ENCODE measurements around the gene CABP1. TPM values are rescaled to one million over a fixed set of nuclear protein-coding genes. Genes with fewer than 3 reads are reported as not detected.

The CABP1 gene
- total and polyA plus RNA-seq, 9 of the 15 experiments (the other 6 are each of a cell fraction or from before 2014, with no cell fraction given) = not detected

DNA sequence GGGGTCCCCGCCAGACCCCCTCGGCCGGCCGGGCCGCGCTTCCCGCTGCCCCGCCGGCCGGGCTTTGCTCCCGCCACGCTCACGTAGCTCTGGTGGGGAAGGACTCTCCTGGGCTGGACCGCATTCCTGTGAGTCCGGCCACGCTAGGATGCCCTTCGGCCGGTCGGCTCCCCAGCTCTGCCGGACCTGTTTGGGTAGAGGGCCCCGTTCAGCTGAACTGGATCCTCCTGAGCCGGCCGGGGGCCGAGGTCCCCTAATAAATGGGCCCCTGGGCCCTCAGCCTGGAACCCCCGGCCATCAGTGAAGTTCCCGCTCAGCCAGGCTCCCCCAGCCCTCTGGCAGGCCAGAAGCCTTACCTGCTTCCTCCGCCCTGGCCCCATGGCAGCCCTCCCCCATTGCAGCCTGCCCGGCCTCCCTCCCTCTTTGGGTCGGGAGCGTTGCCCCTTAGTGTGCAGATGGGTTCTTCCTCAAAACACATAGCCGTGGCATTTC is 70.4 kb downstream of the CABP1 start (continued):
- TF ChIP-seq, protein P1, sequence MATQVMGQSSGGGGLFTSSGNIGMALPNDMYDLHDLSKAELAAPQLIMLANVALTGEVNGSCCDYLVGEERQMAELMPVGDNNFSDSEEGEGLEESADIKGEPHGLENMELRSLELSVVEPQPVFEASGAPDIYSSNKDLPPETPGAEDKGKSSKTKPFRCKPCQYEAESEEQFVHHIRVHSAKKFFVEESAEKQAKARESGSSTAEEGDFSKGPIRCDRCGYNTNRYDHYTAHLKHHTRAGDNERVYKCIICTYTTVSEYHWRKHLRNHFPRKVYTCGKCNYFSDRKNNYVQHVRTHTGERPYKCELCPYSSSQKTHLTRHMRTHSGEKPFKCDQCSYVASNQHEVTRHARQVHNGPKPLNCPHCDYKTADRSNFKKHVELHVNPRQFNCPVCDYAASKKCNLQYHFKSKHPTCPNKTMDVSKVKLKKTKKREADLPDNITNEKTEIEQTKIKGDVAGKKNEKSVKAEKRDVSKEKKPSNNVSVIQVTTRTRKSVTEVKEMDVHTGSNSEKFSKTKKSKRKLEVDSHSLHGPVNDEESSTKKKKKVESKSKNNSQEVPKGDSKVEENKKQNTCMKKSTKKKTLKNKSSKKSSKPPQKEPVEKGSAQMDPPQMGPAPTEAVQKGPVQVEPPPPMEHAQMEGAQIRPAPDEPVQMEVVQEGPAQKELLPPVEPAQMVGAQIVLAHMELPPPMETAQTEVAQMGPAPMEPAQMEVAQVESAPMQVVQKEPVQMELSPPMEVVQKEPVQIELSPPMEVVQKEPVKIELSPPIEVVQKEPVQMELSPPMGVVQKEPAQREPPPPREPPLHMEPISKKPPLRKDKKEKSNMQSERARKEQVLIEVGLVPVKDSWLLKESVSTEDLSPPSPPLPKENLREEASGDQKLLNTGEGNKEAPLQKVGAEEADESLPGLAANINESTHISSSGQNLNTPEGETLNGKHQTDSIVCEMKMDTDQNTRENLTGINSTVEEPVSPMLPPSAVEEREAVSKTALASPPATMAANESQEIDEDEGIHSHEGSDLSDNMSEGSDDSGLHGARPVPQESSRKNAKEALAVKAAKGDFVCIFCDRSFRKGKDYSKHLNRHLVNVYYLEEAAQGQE (IDR thresholded peaks at IDR 0.05; ENCODE audit: borderline replicate concordance) = no peak
- TF ChIP-seq, protein P1 (CRISPR knock-in tag; IDR thresholded peaks at IDR 0.05; ENCODE audit: low read depth) = no peak
- TF ChIP-seq ZNF444 (CRISPR knock-in tag; IDR thresholded peaks at IDR 0.05) = peak; percentile 72; the same call in 1 of the 2 replicates
- no peak for TF ChIP-seq EGR1 (conservative IDR thresholded peaks at IDR 0.05)
- TF ChIP-seq FOXA1 (IDR thresholded peaks at IDR 0.05; ENCODE audit: borderline replicate concordance) = no peak
- TF ChIP-seq HMGN3 (IDR thresholded peaks at IDR 0.05; ENCODE audit: borderline replicate concordance, extremely low read depth, insufficient read length, low read depth, low read length) = peak; percentile 21
- TF ChIP-seq ZNF766 (CRISPR knock-in tag; conservative IDR thresholded peaks at IDR 0.05) = no peak
- no peak for TF ChIP-seq MEF2A (IDR thresholded peaks at IDR 0.05; ENCODE audit: control insufficient read depth, low read depth, low read length)
- no peak for TF ChIP-seq MAFF (IDR thresholded peaks at IDR 0.05; ENCODE audit: low read length)
- TF ChIP-seq, protein P2, sequence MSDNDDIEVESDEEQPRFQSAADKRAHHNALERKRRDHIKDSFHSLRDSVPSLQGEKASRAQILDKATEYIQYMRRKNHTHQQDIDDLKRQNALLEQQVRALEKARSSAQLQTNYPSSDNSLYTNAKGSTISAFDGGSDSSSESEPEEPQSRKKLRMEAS (CRISPR knock-in tag; IDR thresholded peaks at IDR 0.05) = 0 out of 2 replicates have a peak, but pooled peaks have one; percentile 7
- TF ChIP-seq U2AF2 (optimal IDR thresholded peaks at IDR 0.05; ENCODE audit: low read depth, low read length) = no peak
- 0 out of 4 replicates have a peak, but pooled peaks of 1 of the 2 experiments have one; percentile 37 for TF ChIP-seq TEAD1 (CRISPR knock-in tag; IDR thresholded peaks at IDR 0.05)
- TF ChIP-seq ZSCAN32 (CRISPR knock-in tag; IDR thresholded peaks at IDR 0.05) = no peak
- TF ChIP-seq SAP30 (IDR thresholded peaks at IDR 0.05; ENCODE audit: borderline replicate concordance, insufficient read depth, low read depth, low read length, poor library complexity, severe bottlenecking) = peak; percentile 18
